HCT116 (cell line): ENCODE measurements around the gene GOLGA1.

Source experiments
- POLR2AphosphoS5 ChIP-seq: IDR thresholded peaks from 2 replicates; pipeline ENCODE4 v1.6.1; 2011; ENCODE audit warnings: mild to moderate bottlenecking, low read depth, low read length, moderate library complexity
- TF ChIP-seq, protein P1 (sequence below), 3 experiments: fragments of 200-600 bp in 1 of 3; sonication (generic) in 1 of 3; IDR thresholded peaks in 2 of 3; conservative IDR thresholded peaks in 1 of 3; 2 replicates each; pipeline ENCODE4 v1.5.1; 2012 to 2017; ENCODE audit warnings: low read depth in 2 of 3, low read length in 2 of 3, antibody characterized with exemption in 1 of 3, borderline replicate concordance in 1 of 3, control low read depth in 1 of 3, mild to moderate bottlenecking in 1 of 3, mixed read lengths in 1 of 3, mixed run types in 1 of 3, moderate library complexity in 1 of 3; ENCODE audit not compliant: insufficient read depth in 1 of 3

DNA sequence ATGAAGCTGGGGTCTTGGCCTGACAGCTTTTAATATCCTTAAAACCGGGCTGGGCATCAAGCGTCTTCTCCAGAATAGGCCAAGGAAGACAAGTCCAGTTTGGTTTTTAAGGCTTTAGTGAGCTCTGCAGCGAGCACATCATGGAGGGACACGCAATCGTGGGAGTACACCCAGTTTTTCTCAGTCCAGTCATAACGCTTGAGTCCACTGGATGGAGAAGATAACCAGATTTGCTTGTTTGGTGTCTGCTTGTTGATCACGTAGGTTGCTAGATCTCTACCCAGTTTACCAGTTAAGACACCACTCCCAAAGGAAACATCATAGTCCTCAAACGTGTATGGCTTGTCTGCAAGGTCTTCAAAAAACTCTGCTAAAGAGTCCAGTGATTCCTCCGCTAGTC lies 27.4 kb upstream of the GOLGA1 start:
- TF ChIP-seq, protein P1, sequence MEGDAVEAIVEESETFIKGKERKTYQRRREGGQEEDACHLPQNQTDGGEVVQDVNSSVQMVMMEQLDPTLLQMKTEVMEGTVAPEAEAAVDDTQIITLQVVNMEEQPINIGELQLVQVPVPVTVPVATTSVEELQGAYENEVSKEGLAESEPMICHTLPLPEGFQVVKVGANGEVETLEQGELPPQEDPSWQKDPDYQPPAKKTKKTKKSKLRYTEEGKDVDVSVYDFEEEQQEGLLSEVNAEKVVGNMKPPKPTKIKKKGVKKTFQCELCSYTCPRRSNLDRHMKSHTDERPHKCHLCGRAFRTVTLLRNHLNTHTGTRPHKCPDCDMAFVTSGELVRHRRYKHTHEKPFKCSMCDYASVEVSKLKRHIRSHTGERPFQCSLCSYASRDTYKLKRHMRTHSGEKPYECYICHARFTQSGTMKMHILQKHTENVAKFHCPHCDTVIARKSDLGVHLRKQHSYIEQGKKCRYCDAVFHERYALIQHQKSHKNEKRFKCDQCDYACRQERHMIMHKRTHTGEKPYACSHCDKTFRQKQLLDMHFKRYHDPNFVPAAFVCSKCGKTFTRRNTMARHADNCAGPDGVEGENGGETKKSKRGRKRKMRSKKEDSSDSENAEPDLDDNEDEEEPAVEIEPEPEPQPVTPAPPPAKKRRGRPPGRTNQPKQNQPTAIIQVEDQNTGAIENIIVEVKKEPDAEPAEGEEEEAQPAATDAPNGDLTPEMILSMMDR (IDR thresholded peaks at IDR 0.05 in 2 of 3, conservative IDR thresholded peaks at IDR 0.05 in 1 of 3; ENCODE audit: borderline replicate concordance in 1 of 3, insufficient read depth in 1 of 3, low read depth in 2 of 3, low read length in 2 of 3), result no peak
- TF ChIP-seq POLR2AphosphoS5, result no peak
